ENCODE measurements around the gene EIF4G1. TPM values are rescaled to one million over a fixed set of nuclear protein-coding genes. Genes with fewer than 3 reads are reported as not detected.

The EIF4G1 gene
- total and polyA plus RNA-seq, 2 of the 4 experiments (the other 2 are of a cell fraction), result 225 to 274 TPM

DNA sequence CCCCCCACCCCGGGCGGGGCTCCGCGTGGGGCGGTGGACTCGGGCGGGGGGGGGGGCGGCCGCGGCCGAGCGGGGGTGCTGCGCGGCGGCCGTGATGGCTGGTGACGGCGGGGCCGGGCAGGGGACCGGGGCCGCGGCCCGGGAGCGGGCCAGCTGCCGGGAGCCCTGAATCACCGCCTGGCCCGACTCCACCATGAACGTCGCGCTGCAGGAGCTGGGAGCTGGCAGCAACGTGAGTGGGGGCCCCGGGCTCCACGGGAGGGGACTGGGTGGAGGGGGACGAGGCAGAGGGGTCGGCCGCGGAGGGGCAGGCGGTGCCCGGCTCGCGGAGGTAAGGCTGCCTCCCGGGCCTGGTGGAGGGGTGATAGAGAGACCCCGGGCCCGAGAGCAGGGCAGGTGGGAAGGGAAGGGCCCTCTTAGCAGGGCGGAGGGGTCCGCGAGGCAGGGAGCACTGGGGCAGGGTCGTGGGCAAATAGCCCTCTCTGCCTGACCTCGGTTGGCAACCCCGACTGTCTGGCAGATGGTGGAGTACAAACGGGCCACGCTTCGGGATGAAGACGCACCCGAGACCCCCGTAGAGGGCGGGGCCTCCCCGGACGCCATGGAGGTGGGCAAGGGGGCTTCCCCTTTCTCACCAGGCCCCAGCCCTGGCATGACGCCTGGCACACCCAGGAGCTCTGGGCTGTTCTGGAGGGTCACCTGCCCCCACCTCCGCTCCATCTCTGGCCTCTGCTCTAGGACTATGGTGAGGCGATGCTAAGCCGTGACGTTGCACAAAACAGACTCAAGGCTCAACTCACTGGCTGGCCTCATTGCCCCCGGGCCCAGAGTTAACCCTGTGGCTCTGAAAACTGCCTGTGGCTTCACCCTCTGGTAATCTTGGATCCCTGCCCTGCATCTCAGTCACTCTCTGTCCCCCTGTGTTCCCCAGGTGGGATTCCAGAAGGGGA, 38.2 kb upstream of the EIF4G1 start, which contains the start of gene ECE2:
ECE2 (plus strand) TSS at position 62 of the 950 bp plus-strand sequence; CDS start at position 194, 132 bp downstream.
- Histone ChIP-seq H3K27me3 (ENCODE audit: control insufficient read depth, insufficient read depth, low read length) (peaks cover 57% of the 10 kb centered on the region), H2AK9ac (replicated peaks; ENCODE audit: low read depth, low read length, poor library complexity) (no peak within 1 kb of the TSS), H3K18ac (ENCODE audit: low read depth, low read length) (no peak within 1 kb of the TSS), H3K9me1 (ENCODE audit: insufficient read depth, low read length) (peaks cover 3% of the 10 kb centered on the region; the same call in 1 of the 2 replicates), H3K4me1 (ENCODE audit: control insufficient read depth, insufficient read depth, low read length) (no peaks in the 10 kb centered on the region), H3K9me3 (ENCODE audit: control insufficient read depth, insufficient read depth, low read length) (no peaks in the 10 kb centered on the region), H4K91ac (ENCODE audit: insufficient read depth, low read depth, low read length) (no peak within 1 kb of the TSS), H3K27ac (ENCODE audit: insufficient read depth, low read length) (no peak within 1 kb of the TSS), H3K23ac (ENCODE audit: low read depth, low read length) (peak within 1 kb of the TSS; percentile 82), H3K4me2 (ENCODE audit: low read depth, low read length) (no peak within 1 kb of the TSS; the same call in 1 of the 2 replicates), H2AK5ac (ENCODE audit: low read depth, low read length) (no peak within 1 kb of the TSS; the same call in 1 of the 2 replicates), H3K4ac (ENCODE audit: low read depth, low read length) (no peak within 1 kb of the TSS), H4K8ac (ENCODE audit: low read depth in 2 of 2, low read length in 2 of 2) (no peak within 1 kb of the TSS), H3K79me1 (ENCODE audit: low read depth in 1 of 2, low read length in 2 of 2) (no peaks in the 10 kb centered on the region), H3K9ac (ENCODE audit: low read depth, low read length) (no peak within 1 kb of the TSS), H3K14ac (replicated peaks; ENCODE audit: low read depth, low read length) (no peak within 1 kb of the TSS), H4K20me1 (ENCODE audit: insufficient read depth, low read length) (no peaks in the 10 kb centered on the region), H2AFZ (replicated peaks; ENCODE audit: low read length, poor library complexity) (peak within 1 kb of the TSS; percentile 70), H4K5ac (ENCODE audit: low read depth, low read length) (no peak within 1 kb of the TSS), H2BK120ac (ENCODE audit: low read depth, low read length) (no peak within 1 kb of the TSS), H3K4me3 (ENCODE audit: insufficient read depth, low read depth, low read length) (no peak within 1 kb of the TSS), H3K56ac (ENCODE audit: extremely low read depth, insufficient read depth, low read length) (no peak within 1 kb of the TSS; the same call in 1 of the 2 replicates), H3K36me3 (ENCODE audit: control insufficient read depth, insufficient read depth, low read length) (no peaks in the 10 kb centered on the region), H2BK20ac (ENCODE audit: low read depth, low read length) (no peak within 1 kb of the TSS), H2BK15ac (ENCODE audit: low read depth, low read length) (no peak within 1 kb of the TSS), H2BK5ac (ENCODE audit: low read depth, low read length, poor library complexity, severe bottlenecking) (no peak within 1 kb of the TSS)
- dilution Hi-C loops (cut with HindIII; ENCODE audit: low sequenced_read_pairs, unreplicated experiment), result no loop called here
- BruUV-seq (replicated peaks), result no TSS peak
- ChIA-PET POLR2A (ENCODE audit: unreplicated experiment) (no interaction called here), CTCF (no interaction called here)
- ATAC-seq (ENCODE audit: low read depth) (peak; percentile 81), DNase-seq (no peak)
- in situ Hi-C loops (cut with MboI; ENCODE audit: low sequenced_read_pairs), result no loop called here
- intact Hi-C loops (cut with micrococcal nuclease), result no loop called here
- WGBS, 2 experiments (ENCODE audit: extremely low coverage in 2 of 2, insufficient read length in 1 of 2), result 28% methylated on average over 20 of the region's 65 CpGs; no CpG with 5 or more reads in 1 of the 2 experiments
- no peak for TF ChIP-seq RCOR1 (IDR thresholded peaks at IDR 0.05; ENCODE audit: insufficient replicate concordance, low read length)
- TF ChIP-seq, protein P1, sequence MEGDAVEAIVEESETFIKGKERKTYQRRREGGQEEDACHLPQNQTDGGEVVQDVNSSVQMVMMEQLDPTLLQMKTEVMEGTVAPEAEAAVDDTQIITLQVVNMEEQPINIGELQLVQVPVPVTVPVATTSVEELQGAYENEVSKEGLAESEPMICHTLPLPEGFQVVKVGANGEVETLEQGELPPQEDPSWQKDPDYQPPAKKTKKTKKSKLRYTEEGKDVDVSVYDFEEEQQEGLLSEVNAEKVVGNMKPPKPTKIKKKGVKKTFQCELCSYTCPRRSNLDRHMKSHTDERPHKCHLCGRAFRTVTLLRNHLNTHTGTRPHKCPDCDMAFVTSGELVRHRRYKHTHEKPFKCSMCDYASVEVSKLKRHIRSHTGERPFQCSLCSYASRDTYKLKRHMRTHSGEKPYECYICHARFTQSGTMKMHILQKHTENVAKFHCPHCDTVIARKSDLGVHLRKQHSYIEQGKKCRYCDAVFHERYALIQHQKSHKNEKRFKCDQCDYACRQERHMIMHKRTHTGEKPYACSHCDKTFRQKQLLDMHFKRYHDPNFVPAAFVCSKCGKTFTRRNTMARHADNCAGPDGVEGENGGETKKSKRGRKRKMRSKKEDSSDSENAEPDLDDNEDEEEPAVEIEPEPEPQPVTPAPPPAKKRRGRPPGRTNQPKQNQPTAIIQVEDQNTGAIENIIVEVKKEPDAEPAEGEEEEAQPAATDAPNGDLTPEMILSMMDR (conservative IDR thresholded peaks at IDR 0.05; ENCODE audit: low read depth, low read length), result no peak
- TF ChIP-seq BHLHE40 (IDR thresholded peaks at IDR 0.05; ENCODE audit: low read depth, low read length), result no peak
- TF ChIP-seq NFE2L2 (IDR thresholded peaks at IDR 0.05; ENCODE audit: low read depth, low read length), result no peak
- TF ChIP-seq MAFK (IDR thresholded peaks at IDR 0.05; ENCODE audit: low read depth, low read length), result no peak
- no peak for TF ChIP-seq RFX5 (IDR thresholded peaks at IDR 0.05; ENCODE audit: low read depth, low read length)
- TF ChIP-seq, protein P2, sequence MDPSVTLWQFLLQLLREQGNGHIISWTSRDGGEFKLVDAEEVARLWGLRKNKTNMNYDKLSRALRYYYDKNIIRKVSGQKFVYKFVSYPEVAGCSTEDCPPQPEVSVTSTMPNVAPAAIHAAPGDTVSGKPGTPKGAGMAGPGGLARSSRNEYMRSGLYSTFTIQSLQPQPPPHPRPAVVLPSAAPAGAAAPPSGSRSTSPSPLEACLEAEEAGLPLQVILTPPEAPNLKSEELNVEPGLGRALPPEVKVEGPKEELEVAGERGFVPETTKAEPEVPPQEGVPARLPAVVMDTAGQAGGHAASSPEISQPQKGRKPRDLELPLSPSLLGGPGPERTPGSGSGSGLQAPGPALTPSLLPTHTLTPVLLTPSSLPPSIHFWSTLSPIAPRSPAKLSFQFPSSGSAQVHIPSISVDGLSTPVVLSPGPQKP (IDR thresholded peaks at IDR 0.05; ENCODE audit: borderline replicate concordance, low read depth, low read length), result no peak
- no peak for TF ChIP-seq CEBPB (IDR thresholded peaks at IDR 0.05; ENCODE audit: low read depth, low read length)
- no peak for TF ChIP-seq MXI1 (IDR thresholded peaks at IDR 0.05; ENCODE audit: borderline replicate concordance, low read depth, low read length)
- TF ChIP-seq CHD1 (IDR thresholded peaks at IDR 0.05; ENCODE audit: low read depth, low read length), result no peak
- no peak for TF ChIP-seq FOS (IDR thresholded peaks at IDR 0.05; ENCODE audit: low read depth, low read length)
- TF ChIP-seq POLR2A (IDR thresholded peaks at IDR 0.05; ENCODE audit: low read depth, low read length), result no peak
- TF ChIP-seq MAZ (IDR thresholded peaks at IDR 0.05; ENCODE audit: borderline replicate concordance, low read depth, low read length), result no peak
- TF ChIP-seq RAD21 (IDR thresholded peaks at IDR 0.05; ENCODE audit: low read length), result no peak
- TF ChIP-seq, protein P3, sequence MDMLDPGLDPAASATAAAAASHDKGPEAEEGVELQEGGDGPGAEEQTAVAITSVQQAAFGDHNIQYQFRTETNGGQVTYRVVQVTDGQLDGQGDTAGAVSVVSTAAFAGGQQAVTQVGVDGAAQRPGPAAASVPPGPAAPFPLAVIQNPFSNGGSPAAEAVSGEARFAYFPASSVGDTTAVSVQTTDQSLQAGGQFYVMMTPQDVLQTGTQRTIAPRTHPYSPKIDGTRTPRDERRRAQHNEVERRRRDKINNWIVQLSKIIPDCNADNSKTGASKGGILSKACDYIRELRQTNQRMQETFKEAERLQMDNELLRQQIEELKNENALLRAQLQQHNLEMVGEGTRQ (IDR thresholded peaks at IDR 0.05; ENCODE audit: low read depth, low read length), result no peak

All from IMR-90 (cell line).